Neural progenitor cell (in vitro differentiated cells): ENCODE results near the gene ANKS4B.

Source experiments
- CTCF ChIP-seq: fragments of 200-600 bp; sonication (generic); IDR thresholded peaks from 2 replicates; pipeline ENCODE4 v1.5.1; 2017; ENCODE audit warnings: antibody characterized with exemption, mild to moderate bottlenecking
- EZH2 ChIP-seq: fragments of 200-600 bp; sonication (generic); IDR thresholded peaks from 2 replicates; pipeline ENCODE4 v1.6.1; 2017; ENCODE audit warnings: antibody characterized with exemption, mild to moderate bottlenecking, moderate library complexity
- EZH2phosphoT487 ChIP-seq: fragments of 200-600 bp; sonication (generic); IDR thresholded peaks from 2 replicates; pipeline ENCODE4 v1.6.1; 2017; ENCODE audit warnings: antibody characterized with exemption

DNA sequence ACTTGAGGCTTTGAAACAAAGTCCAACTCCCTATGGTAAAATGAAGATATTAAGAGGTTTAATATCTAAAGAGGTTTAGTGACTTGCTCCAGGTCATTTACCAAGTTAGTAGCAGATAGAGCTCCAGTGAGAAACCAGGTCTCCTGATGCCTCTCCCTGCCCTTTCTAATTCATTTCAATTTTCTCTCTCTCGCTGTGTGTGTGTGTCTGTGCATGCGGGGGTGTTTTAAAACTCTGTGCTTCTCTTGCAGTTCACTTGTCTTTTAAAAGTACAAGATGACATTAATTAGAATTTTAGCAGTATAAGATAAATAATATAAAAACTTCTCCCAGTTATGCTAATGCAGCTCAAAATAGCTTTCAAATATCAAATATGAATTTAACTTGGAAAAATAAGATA is 13.9 kb upstream of the ANKS4B start:
- TF ChIP-seq CTCF = no peak
- no peak for TF ChIP-seq EZH2phosphoT487
- no peak for TF ChIP-seq EZH2
